SK-N-DZ (cell line): ENCODE data around the gene VPS37C.
"Not testable (repeated sequence)": the region's sequence is repeated elsewhere in the genome, so short reads cannot be mapped to it uniquely, and the experiment has no call there.

Experiments used
- DNase-seq: peaks from one replicate; pipeline ENCODE4 v3.0.0-alpha.2; 2015; ENCODE audit warnings: low spot score

Gene VPS37C

DNA sequence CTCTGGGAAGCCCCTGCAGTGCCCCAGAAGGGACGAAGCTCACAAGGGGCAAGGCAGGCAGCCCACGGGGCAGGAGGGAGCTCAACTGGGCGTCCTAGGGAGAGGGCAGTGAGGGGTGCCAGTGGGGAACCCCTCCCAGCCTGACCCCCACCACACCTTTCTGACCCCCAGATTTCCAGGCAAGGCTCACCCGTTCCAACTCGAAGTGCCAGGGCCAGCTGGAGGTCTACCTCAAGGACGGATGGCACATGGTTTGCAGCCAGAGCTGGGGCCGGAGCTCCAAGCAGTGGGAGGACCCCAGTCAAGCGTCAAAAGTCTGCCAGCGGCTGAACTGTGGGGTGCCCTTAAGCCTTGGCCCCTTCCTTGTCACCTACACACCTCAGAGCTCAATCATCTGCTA lies 43.2 kb downstream of the VPS37C start:
- DNase-seq = no peak

DNA sequence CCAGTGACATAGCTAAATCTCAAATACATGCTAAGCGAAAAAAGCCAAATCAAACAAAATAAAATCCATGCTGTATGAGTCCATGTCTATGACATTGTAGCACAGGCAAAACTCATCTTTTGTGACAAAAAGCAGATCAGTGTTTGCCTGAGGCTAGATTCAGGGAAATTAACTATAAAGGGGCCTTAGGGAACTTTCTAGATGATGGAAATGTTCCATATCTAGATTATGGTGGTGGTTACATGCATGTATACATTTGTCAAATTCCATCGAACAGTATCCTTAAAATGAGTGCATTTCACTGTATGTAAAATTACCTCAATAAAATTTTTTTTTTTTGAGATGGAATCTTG lies 44.1 kb downstream of the VPS37C start:
- no peak for DNase-seq

DNA sequence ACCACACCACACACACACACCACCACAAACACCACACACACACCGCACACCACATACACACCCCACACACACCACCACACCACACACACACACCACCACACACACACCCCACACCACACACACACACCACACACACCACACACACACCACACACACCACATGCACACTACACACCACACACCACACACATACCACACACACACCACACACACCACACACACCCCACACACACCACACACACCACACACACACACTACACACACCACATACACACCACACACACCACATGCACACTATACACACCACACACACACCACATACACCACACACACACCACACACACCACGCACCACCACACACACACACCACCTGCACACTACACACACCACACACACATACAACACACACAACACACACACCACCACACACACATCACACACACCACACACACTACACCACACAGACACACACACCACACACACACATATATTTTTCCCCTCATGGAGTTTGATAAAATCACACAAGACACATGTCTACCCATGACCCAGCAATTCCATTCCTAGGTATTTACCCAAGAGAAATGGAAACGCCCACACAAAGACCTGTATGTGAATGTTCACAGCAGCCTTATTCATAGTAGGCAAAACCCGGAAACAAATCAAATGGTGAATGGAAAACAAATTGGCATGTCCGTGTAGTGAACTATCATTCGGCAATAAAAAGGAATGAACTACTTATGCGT lies 44.6 kb downstream of the VPS37C start:
- DNase-seq = no peak

DNA sequence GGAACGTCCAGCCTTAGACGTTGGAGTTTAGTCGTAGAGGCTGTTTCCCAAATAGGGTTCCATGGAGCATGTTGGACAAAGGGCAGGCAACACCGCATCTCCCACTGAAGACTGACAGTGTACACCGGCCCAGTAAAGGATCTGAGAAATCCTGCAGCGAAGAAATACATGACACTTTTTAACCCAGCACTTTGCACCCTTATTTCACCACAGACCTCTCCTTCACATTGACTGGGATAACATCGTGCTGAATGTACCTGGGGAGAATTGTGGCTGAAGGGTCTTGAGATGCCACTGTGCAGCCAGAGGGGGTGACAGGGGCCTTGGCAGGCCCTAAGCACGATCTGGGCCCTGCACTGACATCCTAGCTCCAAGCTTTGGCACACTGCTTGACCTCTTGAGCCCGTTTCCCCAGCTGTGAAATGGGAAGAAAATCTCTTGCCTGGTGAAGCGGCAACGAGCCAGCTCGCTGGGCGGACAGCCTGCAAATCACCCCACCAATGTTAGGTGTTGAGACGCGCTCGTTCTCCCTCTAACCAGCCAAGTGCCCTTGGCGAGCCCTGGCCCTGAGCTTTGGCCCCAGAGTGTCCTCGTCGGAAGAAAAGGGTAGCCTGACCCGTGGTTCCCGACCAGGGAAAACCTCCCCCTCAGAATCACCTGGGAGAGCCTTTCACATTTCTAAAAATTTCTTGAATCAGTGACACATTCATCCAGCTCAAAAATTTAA lies 45.6 kb downstream of the VPS37C start:
- no peak for DNase-seq

DNA sequence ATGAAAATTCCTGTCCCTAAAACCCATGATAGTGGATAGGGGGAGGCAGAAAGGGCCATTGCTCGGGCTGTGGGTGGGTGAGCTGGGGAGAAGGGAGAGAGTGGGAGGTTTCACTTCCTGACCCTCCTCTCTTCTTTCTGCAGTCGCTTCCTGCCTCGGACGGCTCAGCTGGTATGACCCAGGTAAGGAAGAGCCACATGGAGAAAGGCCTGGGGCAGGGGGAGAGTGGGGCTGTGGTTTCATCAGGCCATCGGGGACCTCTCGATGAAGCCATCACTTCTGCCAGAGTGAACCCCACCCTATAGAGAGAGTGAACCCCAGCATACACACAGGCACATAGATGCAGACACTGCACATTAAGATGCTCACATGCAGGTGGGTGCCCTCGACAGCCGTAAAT lies 46.3 kb downstream of the VPS37C start:
- no peak for DNase-seq

DNA sequence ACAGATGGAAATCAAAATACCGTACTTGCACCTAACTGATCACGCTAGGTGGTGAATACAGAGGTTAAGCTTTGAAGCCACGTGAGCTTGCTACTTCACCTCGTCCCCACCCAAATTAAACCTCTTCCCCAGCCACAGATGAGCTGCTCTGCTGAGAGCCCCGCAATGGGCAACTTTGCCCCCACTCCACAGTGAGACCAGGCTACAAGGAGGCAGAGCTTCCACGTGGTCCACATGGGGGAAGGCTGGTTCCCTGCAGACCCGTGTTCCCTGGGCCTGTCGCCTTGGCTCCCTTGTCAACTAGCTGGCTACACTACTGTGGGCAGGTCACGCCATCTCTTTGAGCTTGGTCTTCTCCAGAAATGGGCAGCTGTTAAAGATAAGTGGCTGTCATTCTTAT lies 48.0 kb downstream of the VPS37C start:
- no peak for DNase-seq

DNA sequence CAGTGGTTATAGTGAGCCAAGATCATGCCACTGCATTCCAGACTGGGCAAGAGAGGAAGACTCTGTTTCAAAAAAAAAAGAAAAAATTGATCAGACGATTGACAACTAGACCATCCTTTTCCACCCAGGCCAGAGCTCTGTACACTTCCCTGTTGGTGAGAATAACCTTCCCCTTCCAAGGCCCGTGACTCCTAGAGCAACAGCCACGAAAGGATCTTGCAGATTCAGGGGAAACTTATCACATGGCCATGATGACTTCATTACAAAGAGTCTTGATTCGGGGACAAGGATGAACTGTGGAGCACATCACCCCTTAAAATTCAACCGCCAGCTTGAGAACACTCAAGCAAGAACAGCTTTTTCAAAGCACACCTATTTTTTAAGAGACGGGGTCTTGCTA lies 48.7 kb downstream of the VPS37C start:
- DNase-seq = no peak

DNA sequence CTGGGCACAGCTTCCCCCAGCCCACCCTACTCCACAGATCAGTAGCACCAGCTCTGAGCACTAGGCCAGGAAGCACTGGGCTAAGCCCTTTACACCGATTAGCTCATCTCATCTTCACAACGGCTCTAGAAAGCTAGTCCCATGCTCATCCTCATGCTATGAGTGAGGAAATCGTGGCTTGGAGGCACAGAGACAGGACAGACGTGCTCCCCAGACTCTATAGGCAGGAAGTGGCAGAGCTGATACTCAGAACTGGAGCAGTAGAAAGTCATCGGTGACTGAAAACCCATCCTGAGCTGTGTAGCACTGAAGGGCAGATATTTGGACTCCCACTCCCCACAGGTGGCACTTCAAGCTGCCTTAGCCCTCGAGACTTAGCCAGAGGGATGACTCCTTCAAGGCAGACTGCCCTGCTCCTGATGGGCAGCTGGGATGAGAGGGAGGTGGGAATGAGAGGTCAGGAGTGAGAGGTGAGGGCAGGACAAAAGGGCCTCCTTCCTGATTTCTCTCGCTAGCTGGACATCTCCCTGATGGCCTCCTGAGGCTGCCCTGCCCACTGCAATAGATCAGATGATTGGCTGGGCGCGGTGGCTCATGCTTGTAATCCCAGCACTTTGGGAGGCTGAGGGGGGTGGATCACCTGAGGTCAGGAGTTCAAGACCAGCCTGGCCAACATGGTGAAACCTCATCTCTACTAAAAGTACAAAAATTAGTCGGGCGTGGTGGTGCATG lies 49.3 kb downstream of the VPS37C start:
- no peak for DNase-seq

DNA sequence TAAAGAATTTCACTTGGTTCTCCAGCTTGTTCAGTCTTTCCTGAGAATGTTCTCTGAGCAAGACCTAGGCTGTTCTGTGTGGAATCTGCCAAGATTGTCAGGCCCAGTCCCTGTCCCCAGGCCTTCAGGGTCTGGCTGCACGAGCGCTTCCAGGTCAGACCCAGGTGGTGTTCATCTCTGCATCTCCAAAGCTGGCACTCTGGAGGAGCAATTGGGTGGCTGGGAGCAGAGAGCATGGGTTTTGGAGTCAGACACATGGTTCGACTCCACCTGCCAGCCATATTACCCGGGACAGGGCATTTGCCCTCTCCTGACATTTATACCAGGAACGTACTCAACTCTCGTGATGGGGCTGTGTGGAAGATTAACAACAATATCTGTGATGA lies 50.2 kb downstream of the VPS37C start:
- DNase-seq = no peak

DNA sequence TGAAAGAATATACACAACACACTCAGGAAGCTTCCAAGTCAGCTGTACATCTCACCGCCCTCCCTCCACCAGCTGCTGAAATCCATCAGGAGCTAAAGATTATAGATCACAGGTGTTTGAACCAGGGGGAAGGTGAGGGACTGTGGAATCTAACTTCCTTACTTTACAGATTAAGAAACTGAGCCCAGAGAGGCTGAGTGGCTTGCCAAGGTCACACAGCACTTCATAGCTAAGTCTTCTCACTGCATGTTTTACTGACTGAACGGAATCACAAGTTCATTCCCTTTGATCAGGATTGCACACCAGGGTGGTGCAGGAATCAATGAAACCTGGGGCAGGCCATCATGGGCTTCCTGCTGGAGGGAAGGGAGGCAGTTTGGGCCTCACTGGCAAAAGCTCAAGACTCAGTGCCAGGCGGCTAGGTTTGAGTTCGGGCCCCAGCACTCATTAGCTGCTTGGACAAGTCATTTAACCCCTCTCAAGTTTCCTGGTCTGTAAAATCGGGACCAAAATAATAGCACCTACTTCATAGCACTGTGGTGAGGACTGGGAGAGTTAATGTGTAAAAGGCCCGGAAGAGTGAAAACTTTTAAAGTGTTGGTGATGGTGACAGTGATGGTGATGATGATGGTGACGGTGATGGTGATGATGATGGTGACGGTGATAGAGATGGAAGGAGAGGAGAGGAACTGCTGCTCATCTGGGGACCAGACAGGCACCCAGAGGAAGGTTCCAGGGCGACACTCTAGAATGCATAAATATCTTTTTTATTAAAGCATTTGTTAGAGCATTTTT lies 50.8 kb downstream of the VPS37C start:
- DNase-seq = no peak

DNA sequence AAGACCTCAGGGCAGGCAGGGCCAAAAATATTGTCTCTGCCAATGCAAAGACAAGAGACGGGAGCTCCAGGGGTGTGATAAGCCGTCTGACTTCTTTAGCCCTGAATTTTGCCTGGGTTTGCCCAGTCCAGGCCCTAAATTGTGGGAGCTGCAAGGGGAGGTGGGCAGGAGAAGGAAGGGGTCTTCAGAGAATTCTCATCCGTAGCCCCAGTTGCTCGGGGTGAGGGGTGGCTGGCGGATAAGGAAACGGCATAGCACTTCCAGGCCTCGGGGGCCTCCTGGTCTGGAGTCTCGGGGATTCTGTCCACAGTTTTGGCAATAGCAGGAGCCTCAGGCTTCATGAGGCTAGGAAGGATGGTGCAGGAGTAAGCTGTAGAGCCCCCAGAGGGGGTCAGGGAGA lies 51.6 kb downstream of the VPS37C start:
- no peak for DNase-seq

DNA sequence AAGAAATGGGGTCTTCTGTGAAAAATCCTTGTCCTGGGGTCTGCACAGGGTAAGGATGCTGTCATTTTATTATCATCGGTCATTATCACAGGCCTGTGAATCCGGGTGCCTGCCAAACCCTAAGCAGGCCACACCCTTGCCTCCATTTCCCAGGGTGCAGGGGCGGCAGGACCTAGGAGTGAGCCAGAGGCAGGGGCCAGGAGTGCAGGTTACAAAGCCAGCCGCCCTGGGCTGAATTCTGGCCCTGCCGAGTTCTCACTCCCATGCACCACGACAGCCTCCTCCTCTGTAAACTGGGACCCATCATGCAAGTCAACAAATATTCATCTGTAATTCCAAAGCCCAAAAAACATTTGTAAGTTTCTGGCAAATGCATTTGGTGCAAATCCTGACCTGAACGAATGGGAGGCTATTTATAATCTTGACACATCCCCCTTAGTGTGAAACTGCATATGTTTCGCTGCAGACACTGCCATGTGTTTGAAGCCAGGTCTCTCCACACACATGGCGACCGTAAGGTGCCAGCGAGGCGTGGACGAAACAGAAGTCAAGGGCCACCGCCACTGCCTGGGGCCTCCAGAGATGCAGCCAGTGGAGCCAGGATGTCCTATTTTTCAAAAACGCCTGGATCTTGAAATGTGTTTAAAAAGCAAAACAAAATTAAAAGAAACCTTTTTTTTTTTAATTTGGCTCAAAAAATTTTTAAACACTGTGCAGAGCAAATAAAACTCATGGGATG lies 52.2 kb downstream of the VPS37C start:
- no peak for DNase-seq

DNA sequence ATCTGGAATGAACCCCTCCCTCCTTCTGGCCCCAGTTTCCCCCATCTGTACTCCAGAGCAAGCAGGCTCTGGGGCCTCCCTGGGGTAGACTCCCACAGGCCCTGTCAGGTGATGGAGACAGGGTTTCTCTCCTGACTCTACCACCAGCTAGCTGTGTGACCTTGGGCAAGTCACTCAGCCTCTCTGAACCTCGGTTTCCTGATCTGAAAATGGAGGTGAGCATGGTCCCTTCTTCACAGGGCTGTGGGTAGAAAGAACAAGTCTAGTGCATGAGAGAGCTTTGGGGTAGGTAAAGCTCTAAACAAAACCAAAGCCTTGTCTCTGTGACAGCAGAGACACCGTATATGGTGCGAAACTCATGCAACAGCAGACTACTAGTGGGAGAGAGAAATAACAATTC lies 53.3 kb downstream of the VPS37C start:
- DNase-seq = no peak

DNA sequence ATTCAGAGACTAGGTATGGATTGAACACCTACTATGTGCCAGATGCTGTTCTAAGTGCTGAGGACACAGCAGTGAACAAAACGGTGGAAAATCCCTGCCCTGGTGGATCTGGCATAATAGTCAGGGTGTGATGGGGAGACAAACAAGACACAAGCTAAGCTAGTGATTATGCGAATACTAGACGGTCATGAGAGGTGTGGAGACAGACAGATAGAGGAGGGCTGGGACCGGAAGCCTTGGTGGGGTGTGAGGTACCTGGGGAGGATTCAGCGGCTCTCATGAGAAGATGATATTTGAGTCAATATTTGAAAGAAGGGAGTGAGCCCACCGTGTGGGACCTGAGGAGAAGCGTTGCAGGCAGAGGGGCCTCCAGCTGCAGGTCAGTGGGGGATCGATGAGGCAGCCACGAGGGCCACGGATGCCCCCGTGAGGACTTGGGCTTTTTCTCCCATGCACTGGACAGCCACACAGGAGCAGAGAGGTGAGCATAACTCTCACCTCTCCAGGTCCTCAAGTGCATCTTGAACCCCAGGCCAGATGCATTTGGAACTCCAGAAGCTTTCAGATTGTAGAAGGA lies 54.2 kb downstream of the VPS37C start:
- no peak for DNase-seq

DNA sequence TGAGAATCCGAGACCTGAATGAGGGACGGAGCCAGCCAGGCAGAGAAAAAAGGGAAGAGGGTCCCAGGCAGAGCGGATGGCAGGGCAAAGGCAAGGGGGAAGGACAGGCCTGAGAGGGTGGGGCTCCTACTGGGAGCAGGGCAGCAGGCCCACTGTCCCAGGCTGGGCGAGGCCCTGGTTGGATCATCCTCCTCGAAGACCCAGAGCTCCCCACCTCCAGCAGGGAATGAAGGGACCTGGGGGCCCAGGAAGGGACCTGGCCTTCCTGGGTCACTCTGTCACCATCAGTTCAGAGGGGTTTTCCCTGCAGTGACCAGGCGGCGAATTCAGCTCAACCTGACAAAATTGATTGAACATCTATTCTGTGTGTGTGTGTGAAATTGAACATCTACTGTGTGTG lies 54.9 kb downstream of the VPS37C start:
- no peak for DNase-seq

DNA sequence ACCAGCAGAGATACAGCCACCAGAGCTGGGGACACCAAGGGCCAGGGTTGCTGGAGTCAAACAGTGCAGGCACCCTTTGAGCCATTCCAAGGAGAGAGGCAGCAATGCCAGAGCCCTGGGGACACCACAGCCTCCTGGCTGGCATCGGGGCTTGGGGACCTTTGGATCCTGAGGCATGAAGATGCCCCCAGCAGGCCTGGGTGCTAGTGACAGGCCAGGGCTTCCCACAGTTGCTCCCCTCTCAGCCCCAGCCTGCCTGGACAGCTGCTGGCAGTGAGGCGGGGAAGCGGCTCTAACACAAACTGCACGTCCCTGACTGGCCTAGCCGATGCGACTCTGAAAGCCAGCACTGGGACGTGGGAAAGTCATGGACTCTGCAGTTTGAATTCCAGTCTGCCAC lies 56.3 kb downstream of the VPS37C start:
- DNase-seq = no peak

DNA sequence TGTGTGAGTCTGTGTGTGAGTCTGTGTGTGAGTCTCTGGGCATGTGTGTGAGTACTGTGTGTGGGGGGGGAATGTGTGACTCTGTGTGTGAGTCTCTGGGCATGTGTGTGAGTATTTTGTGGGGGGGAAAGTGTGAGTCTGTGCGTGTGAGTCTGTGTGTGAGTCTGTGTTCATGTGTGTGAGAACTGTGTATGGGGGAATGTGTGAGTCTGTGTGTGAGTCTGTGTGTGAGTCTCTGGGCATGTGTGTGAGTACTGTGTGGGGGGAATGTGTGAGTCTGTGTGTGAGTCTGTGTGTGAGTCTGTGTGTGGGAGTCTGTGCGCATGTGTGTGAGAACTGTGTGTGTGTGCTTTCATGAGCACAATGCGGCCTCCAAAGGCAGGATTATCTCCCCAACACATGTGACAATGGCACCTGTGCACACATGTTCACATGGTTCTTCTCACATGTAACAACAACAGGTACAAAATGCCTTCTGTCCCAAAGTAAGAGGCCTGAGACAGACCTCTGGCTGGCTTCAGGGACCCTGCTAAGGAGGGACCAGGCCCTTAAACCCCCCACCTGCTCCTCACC lies 57.3 kb downstream of the VPS37C start:
- no peak for DNase-seq

DNA sequence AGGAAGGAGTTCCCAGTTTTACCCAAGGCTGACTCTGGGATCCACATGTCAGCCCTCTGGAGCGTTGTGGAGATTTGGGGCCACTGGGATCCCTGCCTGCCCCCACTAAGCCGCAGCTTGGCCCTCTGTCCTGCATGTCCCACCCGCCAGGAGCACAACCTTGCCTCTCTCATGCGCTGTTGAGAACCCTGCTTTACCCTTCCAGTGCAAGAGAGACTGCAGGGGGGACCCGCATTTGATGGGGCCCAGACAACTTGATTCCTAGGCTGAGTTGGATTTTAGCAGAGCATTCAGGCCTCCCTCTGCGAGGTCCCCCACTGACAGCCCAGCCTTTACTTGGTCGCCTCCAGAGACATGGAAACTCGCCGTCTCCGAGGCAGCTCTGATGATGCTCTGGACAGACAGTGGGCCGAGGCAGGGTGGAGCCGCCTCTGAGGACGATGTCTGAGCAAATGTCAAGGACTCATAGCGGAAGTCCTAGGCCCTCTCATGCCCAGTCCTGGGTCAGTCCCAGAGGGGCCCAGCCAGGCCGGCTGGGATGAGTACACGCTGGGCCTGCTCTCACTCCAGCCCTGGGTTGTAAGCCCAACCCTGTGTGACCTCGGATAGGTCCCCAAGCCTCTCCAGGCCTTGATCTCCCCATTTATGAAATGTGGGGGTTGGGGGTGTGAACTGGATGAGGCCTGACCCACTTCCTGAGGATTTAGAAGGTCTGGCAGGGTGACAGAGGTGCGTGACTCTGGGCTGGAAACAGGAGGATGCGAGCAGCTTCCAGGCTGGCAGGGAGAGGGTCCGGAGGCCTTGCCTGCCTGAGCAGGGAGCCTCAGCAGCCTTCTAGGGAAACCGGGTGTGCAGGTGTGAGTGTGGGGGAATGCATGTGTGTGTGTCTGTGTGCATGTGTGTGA lies 58.3 kb downstream of the VPS37C start:
- DNase-seq = no peak

DNA sequence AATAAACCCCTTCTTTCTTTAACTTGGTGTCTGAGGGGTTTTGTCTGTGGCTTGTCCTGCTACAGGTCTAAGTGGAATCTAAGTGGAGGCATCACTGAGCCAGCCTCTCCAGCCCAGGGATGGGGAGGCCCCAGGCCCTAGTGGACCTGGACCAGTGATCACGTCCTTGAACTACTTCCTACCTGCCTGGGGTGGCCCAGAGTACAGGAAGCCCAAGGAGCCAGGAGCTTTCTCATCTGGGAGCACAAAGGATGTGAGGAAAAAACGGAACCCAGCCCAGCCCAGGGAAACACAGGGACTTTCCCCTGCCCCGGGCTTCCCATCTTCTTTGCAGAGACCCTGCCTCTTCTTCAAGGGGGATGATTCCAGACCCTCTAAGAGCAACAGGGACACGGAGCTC lies 62.4 kb downstream of the VPS37C start:
- DNase-seq = no peak

DNA sequence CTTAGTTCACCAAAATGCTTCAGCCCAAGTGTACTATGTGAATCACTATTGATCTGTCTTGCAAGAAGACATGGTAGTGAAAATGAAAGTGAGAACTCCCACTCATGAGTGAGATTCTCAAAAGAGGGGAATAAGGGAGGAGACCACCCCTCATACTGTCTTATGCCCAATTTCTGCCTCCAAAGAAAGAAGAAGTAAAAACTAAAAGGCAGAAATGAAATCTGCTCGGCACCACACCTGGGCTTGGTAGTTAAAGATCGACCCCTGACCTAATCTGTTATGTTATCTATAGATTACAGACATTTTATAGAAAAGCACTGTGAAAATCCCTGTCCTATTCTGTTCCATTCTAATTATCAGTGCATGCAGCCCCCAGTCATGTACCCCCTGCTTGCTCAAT lies 63.0 kb downstream of the VPS37C start:
- not testable (repeated sequence) for DNase-seq
